Keratinocyte (primary cell): ENCODE results near the gene REPS2. TPM values are rescaled to one million over a fixed set of nuclear protein-coding genes. Genes with fewer than 3 reads are reported as not detected.

Experiments used
- DNase-seq: peaks from one replicate; pipeline ENCODE4 v3.0.0-alpha.2; 2011; ENCODE audit warnings: low read depth, missing footprints, low spot score
- FAIRE-seq: peaks from 2 replicates; lab custom pipeline; 2011; peaks lifted over from hg19 to GRCh38; lab: Jason Lieb, UNC
- H2AFZ ChIP-seq: 2 replicates; pipeline ENCODE4 v1.6.0; 2012; ENCODE audit warnings: low read length, control low read depth, inconsistent platforms; ENCODE audit not compliant: control insufficient read depth
- H3K27ac ChIP-seq: 2 replicates; pipeline ENCODE4 v1.5.1; 2011; ENCODE audit warnings: low read length; ENCODE audit not compliant: control insufficient read depth, insufficient read depth
- H3K27me3 ChIP-seq: 3 replicates; pipeline ENCODE4 v1.6.0; 2011; ENCODE audit warnings: low read length; ENCODE audit not compliant: control insufficient read depth, insufficient read depth; ENCODE audit errors: extremely low read depth
- H3K36me3 ChIP-seq, 2 experiments: 2 replicates in 1 of 2; 3 replicates in 1 of 2; pipeline ENCODE4 v1.5.1; 2011; ENCODE audit warnings: low read length in 2 of 2, mild to moderate bottlenecking in 1 of 2; ENCODE audit not compliant: control insufficient read depth in 2 of 2, insufficient read depth in 2 of 2; ENCODE audit errors: extremely low read depth in 1 of 2
- H3K4me1 ChIP-seq: 3 replicates; pipeline ENCODE4 v1.5.1; 2011; ENCODE audit warnings: low read length; ENCODE audit not compliant: control insufficient read depth, insufficient read depth; ENCODE audit errors: extremely low read depth
- H3K4me2 ChIP-seq: 3 replicates; pipeline ENCODE4 v1.6.0; 2011; ENCODE audit warnings: low read depth, low read length; ENCODE audit not compliant: control insufficient read depth, insufficient read depth; ENCODE audit errors: extremely low read depth
- H3K4me3 ChIP-seq, 3 experiments: fragments of 200-600 bp in 1 of 3; sonication (generic) in 1 of 3; 2 replicates in 2 of 3; 3 replicates in 1 of 3; pipeline ENCODE4 v1.5.1; 2011 to 2016; ENCODE audit warnings: low read length in 3 of 3, mild to moderate bottlenecking in 3 of 3, control low read depth in 2 of 3, inconsistent platforms in 1 of 3, low read depth in 1 of 3, mixed read lengths in 1 of 3, mixed run types in 1 of 3, moderate library complexity in 1 of 3; ENCODE audit not compliant: control insufficient read depth in 2 of 3, insufficient read depth in 2 of 3; ENCODE audit errors: extremely low read depth in 1 of 3
- H3K79me2 ChIP-seq: 2 replicates; pipeline ENCODE4 v1.6.0; 2012; ENCODE audit warnings: low read length; ENCODE audit not compliant: control insufficient read depth, insufficient read depth
- H3K9ac ChIP-seq: 3 replicates; pipeline ENCODE4 v1.6.0; 2011; ENCODE audit warnings: low read length; ENCODE audit not compliant: control insufficient read depth, insufficient read depth; ENCODE audit errors: extremely low read depth
- H3K9me1 ChIP-seq: 3 replicates; pipeline ENCODE4 v1.6.0; 2011; ENCODE audit warnings: low read length; ENCODE audit not compliant: control insufficient read depth, insufficient read depth; ENCODE audit errors: extremely low read depth
- H3K9me3 ChIP-seq: 2 replicates; pipeline ENCODE4 v1.5.1; 2012; ENCODE audit warnings: low read depth, low read length; ENCODE audit not compliant: control insufficient read depth
- H4K20me1 ChIP-seq: 3 replicates; pipeline ENCODE4 v1.6.0; 2011; ENCODE audit warnings: low read length; ENCODE audit not compliant: control insufficient read depth, insufficient read depth; ENCODE audit errors: extremely low read depth
- EZH2 ChIP-seq: IDR thresholded peaks from one replicate; pipeline ENCODE4 v1.6.1; 2012; ENCODE audit warnings: inconsistent platforms, mild to moderate bottlenecking, low read length, moderate library complexity
- dilution Hi-C: fragments of 300-500 bp; cut with MboI; formaldehyde crosslinking; loops from one replicate; pipeline ENCODE4 v1.7.0; 2020; ENCODE audit warnings: low sequenced_read_pairs; ENCODE audit not compliant: extremely low pct_ligation_motif_present
- polyA plus RNA-seq, 5 experiments: library from polyadenylated mRNA; depleted of rRNA in 3 of 5; stranded (reverse) in 3 of 5; stranded (forward) in 1 of 5; unstranded in 1 of 5; fragments of >200 nt; gene quantifications; 1 replicate in 1 of 5; 2 replicates in 3 of 5; 3 replicates in 1 of 5; pipeline versions ENCODE4 v1.2.1 to v1.2.3, GENCODE V29; 2011 to 2012; ENCODE audit warnings: missing spikeins in 2 of 5, low read depth in 1 of 5, low replicate concordance in 1 of 5
- TF ChIP-seq, protein P1 (sequence below), 3 experiments: IDR thresholded peaks in 1 of 3; conservative IDR thresholded peaks in 1 of 3; optimal IDR thresholded peaks in 1 of 3; 2 replicates in 2 of 3; 3 replicates in 1 of 3; pipeline versions ENCODE3 to v1.5.1; 2011; ENCODE audit warnings: low read length in 3 of 3, mild to moderate bottlenecking in 3 of 3, moderate library complexity in 2 of 3, control low read depth in 1 of 3, inconsistent platforms in 1 of 3; ENCODE audit not compliant: insufficient read depth in 2 of 3; ENCODE audit errors: extremely low read depth in 1 of 3

The REPS2 gene
- polyA plus RNA-seq, 1 donor (not counting 4 experiments of a cell fraction or from before 2014, with no cell fraction given): 2.4 TPM

DNA sequence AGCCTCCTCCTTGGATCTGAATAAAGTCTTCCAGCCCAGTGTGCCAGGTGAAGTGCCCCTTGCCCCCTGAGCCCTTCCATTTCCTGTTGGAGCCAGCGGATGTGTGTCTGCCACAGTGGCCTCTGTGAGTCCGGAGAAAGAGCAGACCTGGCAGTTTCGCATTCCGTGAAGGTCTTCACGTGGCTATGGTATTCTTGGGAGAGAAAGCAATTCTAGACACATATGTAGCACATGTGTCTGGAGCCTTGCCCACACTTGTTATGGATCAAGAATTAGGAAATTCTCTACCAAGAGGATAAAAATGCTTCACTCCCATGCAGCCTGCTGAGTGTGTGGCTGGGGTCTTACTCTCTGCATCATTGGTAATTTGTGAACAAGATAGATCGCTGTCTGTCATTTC lies 130.9 kb downstream of the REPS2 start:
- dilution Hi-C loops: no loop called here
- TF ChIP-seq, protein P1, sequence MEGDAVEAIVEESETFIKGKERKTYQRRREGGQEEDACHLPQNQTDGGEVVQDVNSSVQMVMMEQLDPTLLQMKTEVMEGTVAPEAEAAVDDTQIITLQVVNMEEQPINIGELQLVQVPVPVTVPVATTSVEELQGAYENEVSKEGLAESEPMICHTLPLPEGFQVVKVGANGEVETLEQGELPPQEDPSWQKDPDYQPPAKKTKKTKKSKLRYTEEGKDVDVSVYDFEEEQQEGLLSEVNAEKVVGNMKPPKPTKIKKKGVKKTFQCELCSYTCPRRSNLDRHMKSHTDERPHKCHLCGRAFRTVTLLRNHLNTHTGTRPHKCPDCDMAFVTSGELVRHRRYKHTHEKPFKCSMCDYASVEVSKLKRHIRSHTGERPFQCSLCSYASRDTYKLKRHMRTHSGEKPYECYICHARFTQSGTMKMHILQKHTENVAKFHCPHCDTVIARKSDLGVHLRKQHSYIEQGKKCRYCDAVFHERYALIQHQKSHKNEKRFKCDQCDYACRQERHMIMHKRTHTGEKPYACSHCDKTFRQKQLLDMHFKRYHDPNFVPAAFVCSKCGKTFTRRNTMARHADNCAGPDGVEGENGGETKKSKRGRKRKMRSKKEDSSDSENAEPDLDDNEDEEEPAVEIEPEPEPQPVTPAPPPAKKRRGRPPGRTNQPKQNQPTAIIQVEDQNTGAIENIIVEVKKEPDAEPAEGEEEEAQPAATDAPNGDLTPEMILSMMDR (optimal IDR thresholded peaks at IDR 0.05 in 1 of 3, IDR thresholded peaks at IDR 0.05 in 1 of 3, conservative IDR thresholded peaks at IDR 0.05 in 1 of 3; ENCODE audit: extremely low read depth in 1 of 3, insufficient read depth in 2 of 3, low read length in 3 of 3): no peak
- no peak for TF ChIP-seq EZH2
- peak; percentile 64 for FAIRE-seq

DNA sequence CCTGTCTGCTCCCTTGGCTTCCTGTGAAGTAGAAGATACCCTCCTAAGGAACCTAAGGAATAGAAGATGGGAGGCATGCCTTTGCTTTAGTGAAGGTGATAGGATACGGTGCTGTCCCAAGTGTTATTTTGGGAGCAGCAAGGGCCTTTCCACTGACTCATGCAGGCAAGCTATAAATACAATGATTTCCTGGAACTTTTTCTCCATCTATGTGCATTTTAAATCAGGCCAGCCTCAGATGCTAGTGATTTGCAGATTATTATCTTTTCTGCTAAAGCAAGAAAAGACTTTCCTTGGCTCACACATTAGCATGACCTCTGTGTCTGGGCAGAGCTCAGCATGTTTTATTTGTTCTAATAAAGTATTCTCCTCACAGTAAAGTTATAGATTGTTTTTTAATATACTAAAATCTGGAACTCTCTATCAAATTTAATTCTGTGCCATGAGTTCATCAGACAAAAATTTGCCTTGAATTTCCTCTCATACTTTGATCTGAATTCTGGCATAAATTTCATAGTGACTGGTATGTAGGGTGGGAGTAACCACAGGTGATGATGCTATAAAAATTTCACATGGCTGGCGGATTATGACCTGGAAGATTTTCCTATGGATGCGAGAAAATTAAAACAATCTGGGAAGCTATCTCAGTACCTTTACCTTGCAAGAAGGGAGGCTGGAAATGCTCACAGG lies 131.7 kb downstream of the REPS2 start:
- no peaks in the 10 kb centered on the region for H3K9me1 ChIP-seq
- H3K4me1 ChIP-seq: peaks cover 27% of the 10 kb centered on the region
- no peak overlapping the region for H3K4me3 ChIP-seq
- H3K79me2 ChIP-seq: no peaks in the 10 kb centered on the region
- TF ChIP-seq, protein P1 (optimal IDR thresholded peaks at IDR 0.05 in 1 of 3, IDR thresholded peaks at IDR 0.05 in 1 of 3, conservative IDR thresholded peaks at IDR 0.05 in 1 of 3; ENCODE audit: extremely low read depth in 1 of 3, insufficient read depth in 2 of 3, low read length in 3 of 3): no peak
- no peak for TF ChIP-seq EZH2
- no peaks in the 10 kb centered on the region for H4K20me1 ChIP-seq
- peaks cover 3% of the 10 kb centered on the region for H3K27me3 ChIP-seq
- H3K36me3 ChIP-seq: no peaks in the 10 kb centered on the region
- peak overlapping the region; percentile 16 for H3K4me2 ChIP-seq
- no peak for DNase-seq
- peak overlapping the region; percentile 18 for H2AFZ ChIP-seq
- H3K9ac ChIP-seq: no peak overlapping the region
- H3K9me3 ChIP-seq: no peaks in the 10 kb centered on the region
- dilution Hi-C loops: no loop called here
- FAIRE-seq: peak; percentile 90
- peak overlapping the region; percentile 45 for H3K27ac ChIP-seq

More for the DNA sequence above, 130.9 kb downstream of the REPS2 start:
- H3K79me2 ChIP-seq: no peaks in the 10 kb centered on the region
- no peak overlapping the region for H2AFZ ChIP-seq
- no peaks in the 10 kb centered on the region for H3K36me3 ChIP-seq
- peak overlapping the region; percentile 45 for H3K27ac ChIP-seq
- H3K4me1 ChIP-seq: peaks cover 27% of the 10 kb centered on the region
- H3K4me2 ChIP-seq: no peak overlapping the region
- H3K9ac ChIP-seq: no peak overlapping the region
- DNase-seq: no peak
- H3K9me1 ChIP-seq: no peaks in the 10 kb centered on the region
- no peak overlapping the region for H3K4me3 ChIP-seq
- no peaks in the 10 kb centered on the region for H4K20me1 ChIP-seq
- no peaks in the 10 kb centered on the region for H3K9me3 ChIP-seq
- peaks cover 6% of the 10 kb centered on the region for H3K27me3 ChIP-seq
